ENCODE data around the gene DDIT3. TPM values are rescaled to one million over a fixed set of nuclear protein-coding genes. Genes with fewer than 3 reads are reported as not detected.

The DDIT3 gene
- total RNA-seq, 1 donor from 2014 or later, result 15.0 TPM

DNA sequence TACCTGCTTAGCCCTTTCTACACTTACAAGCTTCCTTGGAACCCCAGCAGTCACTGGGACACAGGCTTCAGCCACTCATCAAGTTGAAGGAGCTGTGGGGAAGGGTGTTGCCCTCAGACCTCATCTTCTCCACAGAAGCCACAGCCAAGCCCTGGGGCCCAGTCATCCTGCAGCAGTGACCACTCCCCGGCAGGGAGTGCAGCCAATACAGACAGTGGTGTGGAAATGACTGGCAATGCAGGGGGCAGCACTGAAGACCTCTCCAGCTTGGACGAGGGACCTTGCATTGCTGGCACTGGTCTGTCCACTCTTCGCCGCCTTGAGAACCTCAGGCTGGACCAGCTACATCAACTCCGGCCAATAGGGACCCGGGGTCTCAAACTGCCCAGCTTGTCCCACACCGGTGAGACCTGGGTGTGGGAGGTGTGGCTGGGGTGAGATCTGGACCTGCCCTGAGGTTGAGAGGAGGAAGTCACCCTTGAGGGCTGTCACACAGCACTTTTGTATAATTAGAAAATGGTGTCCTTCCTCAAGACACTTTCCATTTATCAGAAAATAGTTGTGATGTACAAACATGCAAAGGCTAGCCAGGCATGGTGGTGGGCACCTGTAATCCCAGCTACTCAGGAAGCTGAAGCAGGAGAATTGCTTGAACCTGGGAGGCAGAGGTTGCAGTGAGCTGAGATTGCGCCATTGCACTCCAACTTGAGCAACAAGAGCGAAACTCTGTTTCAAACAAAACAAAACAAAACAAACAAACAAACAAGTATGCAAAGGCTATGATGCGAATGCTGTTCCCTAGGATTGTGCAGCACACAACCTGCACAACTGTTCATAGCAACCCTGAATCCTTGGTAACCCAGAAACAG lies 50.8 kb downstream of the DDIT3 start:
- Mint-ChIP-seq H3K27ac (ENCODE audit: unreplicated experiment) (no peak overlapping the region), H3K4me1 (peaks cover 3% of the 10 kb centered on the region), H3K4me3 (no peak overlapping the region), H3K36me3 (ENCODE audit: low read depth) (no peaks in the 10 kb centered on the region), H3K9me3 (no peaks in the 10 kb centered on the region), H3K27me3 (ENCODE audit: low read depth) (peaks cover 86% of the 10 kb centered on the region)
- TF ChIP-seq, protein P1, sequence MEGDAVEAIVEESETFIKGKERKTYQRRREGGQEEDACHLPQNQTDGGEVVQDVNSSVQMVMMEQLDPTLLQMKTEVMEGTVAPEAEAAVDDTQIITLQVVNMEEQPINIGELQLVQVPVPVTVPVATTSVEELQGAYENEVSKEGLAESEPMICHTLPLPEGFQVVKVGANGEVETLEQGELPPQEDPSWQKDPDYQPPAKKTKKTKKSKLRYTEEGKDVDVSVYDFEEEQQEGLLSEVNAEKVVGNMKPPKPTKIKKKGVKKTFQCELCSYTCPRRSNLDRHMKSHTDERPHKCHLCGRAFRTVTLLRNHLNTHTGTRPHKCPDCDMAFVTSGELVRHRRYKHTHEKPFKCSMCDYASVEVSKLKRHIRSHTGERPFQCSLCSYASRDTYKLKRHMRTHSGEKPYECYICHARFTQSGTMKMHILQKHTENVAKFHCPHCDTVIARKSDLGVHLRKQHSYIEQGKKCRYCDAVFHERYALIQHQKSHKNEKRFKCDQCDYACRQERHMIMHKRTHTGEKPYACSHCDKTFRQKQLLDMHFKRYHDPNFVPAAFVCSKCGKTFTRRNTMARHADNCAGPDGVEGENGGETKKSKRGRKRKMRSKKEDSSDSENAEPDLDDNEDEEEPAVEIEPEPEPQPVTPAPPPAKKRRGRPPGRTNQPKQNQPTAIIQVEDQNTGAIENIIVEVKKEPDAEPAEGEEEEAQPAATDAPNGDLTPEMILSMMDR (conservative IDR thresholded peaks at IDR 0.05), result no peak
- DNase-seq (ENCODE audit: low read depth, low spot score), result no peak

DNA sequence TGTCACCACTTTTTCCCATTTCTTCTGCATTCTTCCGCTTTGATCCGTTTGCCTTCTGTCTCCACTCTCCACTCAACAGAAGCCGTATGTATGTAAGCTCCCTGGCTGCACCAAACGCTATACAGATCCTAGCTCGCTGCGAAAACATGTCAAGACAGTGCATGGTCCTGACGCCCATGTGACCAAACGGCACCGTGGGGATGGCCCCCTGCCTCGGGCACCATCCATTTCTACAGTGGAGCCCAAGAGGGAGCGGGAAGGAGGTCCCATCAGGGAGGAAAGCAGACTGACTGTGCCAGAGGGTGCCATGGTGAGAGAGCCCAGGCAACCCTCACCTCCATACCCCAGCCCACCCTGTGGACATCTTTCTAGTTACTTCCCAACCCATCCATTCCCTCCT lies 52.4 kb downstream of the DDIT3 start:
- no peak overlapping the region for H3K27ac Mint-ChIP-seq (ENCODE audit: unreplicated experiment)
- H3K4me3 Mint-ChIP-seq, result no peak overlapping the region
- no peak for DNase-seq (ENCODE audit: low read depth, low spot score)
- TF ChIP-seq, protein P1 (conservative IDR thresholded peaks at IDR 0.05), result no peak
- H3K9me3 Mint-ChIP-seq, result no peaks in the 10 kb centered on the region
- peaks cover 86% of the 10 kb centered on the region for H3K27me3 Mint-ChIP-seq (ENCODE audit: low read depth)
- no peaks in the 10 kb centered on the region for H3K36me3 Mint-ChIP-seq (ENCODE audit: low read depth)
- peaks cover under 1% of the 10 kb centered on the region for H3K4me1 Mint-ChIP-seq

DNA sequence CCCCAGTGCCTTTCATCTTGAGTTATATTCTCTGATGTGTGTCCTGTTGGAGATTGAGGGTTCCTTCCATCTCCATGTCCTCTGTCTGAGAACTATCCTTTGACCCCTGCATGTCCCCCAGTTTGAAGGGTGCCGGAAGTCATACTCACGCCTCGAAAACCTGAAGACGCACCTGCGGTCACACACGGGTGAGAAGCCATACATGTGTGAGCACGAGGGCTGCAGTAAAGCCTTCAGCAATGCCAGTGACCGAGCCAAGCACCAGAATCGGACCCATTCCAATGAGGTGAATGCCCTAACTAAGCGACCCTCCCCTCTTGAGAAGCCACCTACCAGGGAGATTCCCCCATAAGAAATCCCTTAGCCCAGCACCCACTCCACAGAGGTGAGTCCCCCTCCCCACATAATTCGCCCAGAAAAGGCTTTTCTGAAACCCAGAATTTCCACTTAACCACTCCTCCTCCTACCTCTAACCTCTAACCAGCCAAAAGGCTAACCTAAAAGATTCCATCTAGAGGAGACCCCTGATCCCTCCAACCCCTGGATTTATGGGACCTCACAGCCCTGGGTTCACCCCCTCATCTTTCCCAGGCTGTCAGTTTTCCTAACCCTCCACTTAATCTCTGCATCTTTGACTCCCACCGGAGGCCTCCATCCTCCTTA lies 53.0 kb downstream of the DDIT3 start:
- H3K9me3 Mint-ChIP-seq, result no peaks in the 10 kb centered on the region

More for the DNA sequence above, 53.0 kb downstream of the DDIT3 start:
- DNase-seq (ENCODE audit: low read depth, low spot score), result no peak
- Mint-ChIP-seq H3K27me3 (ENCODE audit: low read depth) (peaks cover 86% of the 10 kb centered on the region), H3K4me3 (no peak overlapping the region), H3K27ac (ENCODE audit: unreplicated experiment) (peak overlapping the region; percentile 85), H3K36me3 (ENCODE audit: low read depth) (no peaks in the 10 kb centered on the region), H3K4me1 (peaks cover 6% of the 10 kb centered on the region)
- TF ChIP-seq, protein P1 (conservative IDR thresholded peaks at IDR 0.05), result no peak

Small RNA genes within 50 kb of the gene (microRNA-seq; reads per million reads assigned to microRNA genes)
- gene MIR616, result 3.6 reads per million
- 1.8 reads per million for gene MIR6758

Other genes with a start within 250 kb of the DDIT3 start
- 57.3 and 57.5 TPM in 2 replicates for gene R3HDM2, start 89.5 kb downstream of the DDIT3 start, total RNA-seq
- 0.14 TPM in 1 of 2 replicates, not detected in the other for gene INHBC, start 85.7 kb downstream of the DDIT3 start, total RNA-seq
- 0.36 and 0.61 TPM in 2 replicates for gene INHBE, start 65.2 kb downstream of the DDIT3 start, total RNA-seq
- 0.58 and 1.3 TPM in 2 replicates for gene GLI1, start 60.7 kb downstream of the DDIT3 start, total RNA-seq
- 0.56 and 1.0 TPM in 2 replicates for gene ARHGAP9, start 40.6 kb downstream of the DDIT3 start, total RNA-seq
- 257 and 267 TPM in 2 replicates for gene MARS1, start 32.4 kb downstream of the DDIT3 start, total RNA-seq
- gene MBD6, start 2.3 kb upstream of the DDIT3 start, total RNA-seq, result 90.4 and 91.3 TPM in 2 replicates
- 133 and 138 TPM in 2 replicates for gene DCTN2, start 26.7 kb upstream of the DDIT3 start, total RNA-seq
- 16.9 and 20.8 TPM in 2 replicates for gene KIF5A, start 29.5 kb upstream of the DDIT3 start, total RNA-seq
- gene PIP4K2C, start 70.7 kb upstream of the DDIT3 start, total RNA-seq, result 15.9 and 17.3 TPM in 2 replicates
- gene DTX3, start 84.3 kb upstream of the DDIT3 start, total RNA-seq, result 74.7 and 75.6 TPM in 2 replicates
- gene ARHGEF25, start 90.9 kb upstream of the DDIT3 start, total RNA-seq, result 41.2 and 43.8 TPM in 2 replicates
- 18.6 and 19.5 TPM in 2 replicates for gene B4GALNT1, start 112.7 kb upstream of the DDIT3 start, total RNA-seq
- gene OS9, start 173.6 kb upstream of the DDIT3 start, total RNA-seq, result 123 and 135 TPM in 2 replicates
- gene AGAP2, start 218.2 kb upstream of the DDIT3 start, total RNA-seq, result 3.9 and 4.1 TPM in 2 replicates
- 23.5 and 26.9 TPM in 2 replicates for gene TSPAN31, start 224.5 kb upstream of the DDIT3 start, total RNA-seq
- gene CDK4, start 231.8 kb upstream of the DDIT3 start, total RNA-seq, result 332 and 333 TPM in 2 replicates
- gene MARCHF9, start 234.6 kb upstream of the DDIT3 start, total RNA-seq, result 16.7 and 18.8 TPM in 2 replicates
- gene CYP27B1, start 246.6 kb upstream of the DDIT3 start, total RNA-seq, result 3.2 and 4.2 TPM in 2 replicates